Prostate gland (tissue), 2 donors: ENCODE results near the gene COL4A6.

Source experiments
- POLR2A ChIP-seq: fragments of 450-650 bp; IDR thresholded peaks from one replicate; pipeline ENCODE4 v1.6.1; 2016; ENCODE audit warnings: antibody characterized with exemption, mild to moderate bottlenecking
- POLR2AphosphoS5 ChIP-seq: sonication (generic); formaldehyde crosslinking; IDR thresholded peaks from one replicate; pipeline ENCODE4 v1.6.1; 2017; ENCODE audit warnings: antibody characterized with exemption
- TF ChIP-seq, protein P1 (sequence below), 4 experiments: fragments of 200-600 bp in 2 of 4; fragments of 450-650 bp in 2 of 4; sonication (generic) in 2 of 4; IDR thresholded peaks; 1 replicate in 3 of 4; 2 replicates in 1 of 4; pipeline ENCODE4 v1.5.1; 2016 to 2019; ENCODE audit warnings: antibody characterized with exemption in 4 of 4, mild to moderate bottlenecking in 2 of 4, moderate library complexity in 2 of 4

DNA sequence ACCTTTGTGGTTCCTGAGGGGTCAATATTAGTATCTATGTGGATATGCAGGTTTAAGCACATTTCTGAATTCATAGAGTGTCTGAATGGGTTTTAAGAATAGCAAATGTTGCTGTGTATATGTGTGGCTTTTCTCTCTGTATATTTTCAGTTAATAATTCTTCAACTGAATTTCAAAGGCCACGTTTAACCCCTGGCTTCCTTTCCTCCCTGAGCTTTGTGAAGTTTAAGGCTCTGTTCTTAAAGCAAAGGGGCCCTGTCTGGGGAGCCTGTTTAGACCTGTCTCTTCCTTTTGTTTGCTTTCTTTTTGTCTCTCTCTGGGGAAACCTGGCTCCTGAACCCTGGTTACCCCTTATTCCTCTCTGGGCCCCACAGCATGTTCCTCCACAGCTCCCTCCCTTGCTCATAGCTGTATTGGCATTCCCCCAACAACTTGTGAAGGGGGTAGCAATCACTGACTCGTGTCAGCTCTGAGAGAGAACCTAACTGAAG lies 139.1 kb downstream of the COL4A6 start:
- TF ChIP-seq, protein P1, sequence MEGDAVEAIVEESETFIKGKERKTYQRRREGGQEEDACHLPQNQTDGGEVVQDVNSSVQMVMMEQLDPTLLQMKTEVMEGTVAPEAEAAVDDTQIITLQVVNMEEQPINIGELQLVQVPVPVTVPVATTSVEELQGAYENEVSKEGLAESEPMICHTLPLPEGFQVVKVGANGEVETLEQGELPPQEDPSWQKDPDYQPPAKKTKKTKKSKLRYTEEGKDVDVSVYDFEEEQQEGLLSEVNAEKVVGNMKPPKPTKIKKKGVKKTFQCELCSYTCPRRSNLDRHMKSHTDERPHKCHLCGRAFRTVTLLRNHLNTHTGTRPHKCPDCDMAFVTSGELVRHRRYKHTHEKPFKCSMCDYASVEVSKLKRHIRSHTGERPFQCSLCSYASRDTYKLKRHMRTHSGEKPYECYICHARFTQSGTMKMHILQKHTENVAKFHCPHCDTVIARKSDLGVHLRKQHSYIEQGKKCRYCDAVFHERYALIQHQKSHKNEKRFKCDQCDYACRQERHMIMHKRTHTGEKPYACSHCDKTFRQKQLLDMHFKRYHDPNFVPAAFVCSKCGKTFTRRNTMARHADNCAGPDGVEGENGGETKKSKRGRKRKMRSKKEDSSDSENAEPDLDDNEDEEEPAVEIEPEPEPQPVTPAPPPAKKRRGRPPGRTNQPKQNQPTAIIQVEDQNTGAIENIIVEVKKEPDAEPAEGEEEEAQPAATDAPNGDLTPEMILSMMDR (IDR thresholded peaks at IDR 0.05) = no peak
- TF ChIP-seq POLR2A (no peak), POLR2AphosphoS5 (no peak)
